Measurements from ENCODE around the gene ARID4A. TPM values are rescaled to one million over a fixed set of nuclear protein-coding genes. Genes with fewer than 3 reads are reported as not detected.

Gene ARID4A
- total and polyA plus RNA-seq, 10 of the 15 experiments (the other 5 are each of a cell fraction or from before 2014, with no cell fraction given), result 5.2 to 18.9 (median 12.5) TPM

- H3K79me2 ChIP-seq (ENCODE audit: control insufficient read depth, insufficient read depth, low read length), result no peaks in the 10 kb centered on the region
- H4K20me1 ChIP-seq (ENCODE audit: control insufficient read depth, insufficient read depth), result no peaks in the 10 kb centered on the region
- H2AFZ ChIP-seq (ENCODE audit: control insufficient read depth, low read depth, low read length), result peak within 1 kb of the TSS; percentile 92
- POLR2A ChIA-PET, result no interaction called here
- ATAC-seq, result peak; percentile 99
- no peaks in the 10 kb centered on the region for H3K36me3 ChIP-seq (ENCODE audit: control insufficient read depth in 2 of 2, insufficient read depth in 2 of 2, low read length in 1 of 2)
- CTCF ChIA-PET, result interaction anchor here (0.6 to 3.0 kb wide), 16 partner anchors 9 to 317 kb away, joined by 3 to 19 read pairs (median 4); partner anchors contain the start of gene ARID4A
- intact Hi-C loops (cut with micrococcal nuclease; ENCODE audit: unreplicated experiment), result loop anchor here (5.0 kb wide), 1 partner anchor 289 kb away; no protein-coding TSS in a partner anchor
- RAD21 ChIA-PET (ENCODE audit: unreplicated experiment), result interaction anchor here (1.7 kb wide), 1 partner anchor 288 kb away, joined by 5 read pairs; no protein-coding TSS in a partner anchor
- in situ Hi-C loops (cut with MboI), result no loop called here
- no peaks in the 10 kb centered on the region for H3K9me3 ChIP-seq (replicated peaks; ENCODE audit: control insufficient read depth, insufficient read depth, low read length)
- peak within 1 kb of the TSS; percentile 94 for H3K4me2 ChIP-seq (ENCODE audit: control insufficient read depth, insufficient read depth)
- H3K4me3 ChIP-seq, result peak within 1 kb of the TSS; percentile 59; the same call in 1 of the 2 replicates
- no peak for DNase-seq (ENCODE audit: low read depth, low spot score)
- no TSS peak for BruUV-seq (replicated peaks)
- H3K9ac ChIP-seq (ENCODE audit: control insufficient read depth, insufficient read depth, low read length), result peak within 1 kb of the TSS; percentile 45; the same call in 1 of the 2 replicates
- 12% methylated on average over 69 of the region's 86 CpGs for WGBS (ENCODE audit: insufficient coverage, insufficient replicate concordance, low lambda C conversion rate, missing lambda C conversion rate)
- no peak for FAIRE-seq
- H3K27ac ChIP-seq (ENCODE audit: control insufficient read depth, insufficient read depth), result peak within 1 kb of the TSS; percentile 20; the same call in 1 of the 2 replicates
- peaks cover 4% of the 10 kb centered on the region; the same call in 1 of the 2 replicates for H3K4me1 ChIP-seq (ENCODE audit: control insufficient read depth, insufficient read depth, low read length)
- SMC1A ChIA-PET (ENCODE audit: uncharacterized antibody, unreplicated experiment), result interaction anchor here (0.8 to 1.9 kb wide), 2 partner anchors 32 to 192 kb away, joined by 3 to 5 read pairs; partner anchors contain the start of gene KIAA0586
- no peaks in the 10 kb centered on the region for H3K27me3 ChIP-seq (replicated peaks in 1 of 2; ENCODE audit: control insufficient read depth in 2 of 2, insufficient read depth in 2 of 2, low read length in 1 of 2)
- TF ChIP-seq BHLHE40 (IDR thresholded peaks at IDR 0.05; ENCODE audit: borderline replicate concordance in 1 of 2, low read depth in 2 of 2, low read length in 1 of 2) (peak in 1 of 2 experiments; percentile 36; a peak in 2 of 4 replicates), SMARCA5 (IDR thresholded peaks at IDR 0.05) (peak; percentile 94), RAD21 (IDR thresholded peaks at IDR 0.05; ENCODE audit: insufficient read depth, low read depth, low read length) (peak; percentile 19; the same call in 1 of the 2 replicates), E2F4 (IDR thresholded peaks at IDR 0.05; ENCODE audit: low read depth, low read length) (no peak), NFYB (IDR thresholded peaks at IDR 0.05; ENCODE audit: insufficient read depth, low read depth, low read length) (no peak), RB1 (IDR thresholded peaks at IDR 0.05; ENCODE audit: borderline replicate concordance) (peak; percentile 72; the same call in 1 of the 2 replicates), RAD51 (IDR thresholded peaks at IDR 0.05) (no peak), TCF3 (IDR thresholded peaks at IDR 0.05; ENCODE audit: borderline replicate concordance, insufficient read depth, low read depth, low read length) (0 out of 2 replicates have a peak, but pooled peaks have one; percentile 63), CHD2 (IDR thresholded peaks at IDR 0.05; ENCODE audit: borderline replicate concordance, low read depth, low read length) (no peak), ZNF24 (IDR thresholded peaks at IDR 0.05) (0 out of 2 replicates have a peak, but pooled peaks have one; percentile 15), MYB (IDR thresholded peaks at IDR 0.05; ENCODE audit: borderline replicate concordance, low read depth, low read length) (no peak), KLF5 (IDR thresholded peaks at IDR 0.05; ENCODE audit: partially characterized antibody) (peak; percentile 10)
- TF ChIP-seq, protein P1, sequence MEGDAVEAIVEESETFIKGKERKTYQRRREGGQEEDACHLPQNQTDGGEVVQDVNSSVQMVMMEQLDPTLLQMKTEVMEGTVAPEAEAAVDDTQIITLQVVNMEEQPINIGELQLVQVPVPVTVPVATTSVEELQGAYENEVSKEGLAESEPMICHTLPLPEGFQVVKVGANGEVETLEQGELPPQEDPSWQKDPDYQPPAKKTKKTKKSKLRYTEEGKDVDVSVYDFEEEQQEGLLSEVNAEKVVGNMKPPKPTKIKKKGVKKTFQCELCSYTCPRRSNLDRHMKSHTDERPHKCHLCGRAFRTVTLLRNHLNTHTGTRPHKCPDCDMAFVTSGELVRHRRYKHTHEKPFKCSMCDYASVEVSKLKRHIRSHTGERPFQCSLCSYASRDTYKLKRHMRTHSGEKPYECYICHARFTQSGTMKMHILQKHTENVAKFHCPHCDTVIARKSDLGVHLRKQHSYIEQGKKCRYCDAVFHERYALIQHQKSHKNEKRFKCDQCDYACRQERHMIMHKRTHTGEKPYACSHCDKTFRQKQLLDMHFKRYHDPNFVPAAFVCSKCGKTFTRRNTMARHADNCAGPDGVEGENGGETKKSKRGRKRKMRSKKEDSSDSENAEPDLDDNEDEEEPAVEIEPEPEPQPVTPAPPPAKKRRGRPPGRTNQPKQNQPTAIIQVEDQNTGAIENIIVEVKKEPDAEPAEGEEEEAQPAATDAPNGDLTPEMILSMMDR (IDR thresholded peaks at IDR 0.05 in 2 of 3, conservative IDR thresholded peaks at IDR 0.05 in 1 of 3; ENCODE audit: control insufficient read depth in 2 of 3, extremely low read depth in 1 of 3, insufficient read depth in 1 of 3, low read depth in 3 of 3, low read length in 3 of 3), result peak; percentile 55 to 83 (median 73); a peak in 5 of 6 replicates
- TF ChIP-seq, protein P2, sequence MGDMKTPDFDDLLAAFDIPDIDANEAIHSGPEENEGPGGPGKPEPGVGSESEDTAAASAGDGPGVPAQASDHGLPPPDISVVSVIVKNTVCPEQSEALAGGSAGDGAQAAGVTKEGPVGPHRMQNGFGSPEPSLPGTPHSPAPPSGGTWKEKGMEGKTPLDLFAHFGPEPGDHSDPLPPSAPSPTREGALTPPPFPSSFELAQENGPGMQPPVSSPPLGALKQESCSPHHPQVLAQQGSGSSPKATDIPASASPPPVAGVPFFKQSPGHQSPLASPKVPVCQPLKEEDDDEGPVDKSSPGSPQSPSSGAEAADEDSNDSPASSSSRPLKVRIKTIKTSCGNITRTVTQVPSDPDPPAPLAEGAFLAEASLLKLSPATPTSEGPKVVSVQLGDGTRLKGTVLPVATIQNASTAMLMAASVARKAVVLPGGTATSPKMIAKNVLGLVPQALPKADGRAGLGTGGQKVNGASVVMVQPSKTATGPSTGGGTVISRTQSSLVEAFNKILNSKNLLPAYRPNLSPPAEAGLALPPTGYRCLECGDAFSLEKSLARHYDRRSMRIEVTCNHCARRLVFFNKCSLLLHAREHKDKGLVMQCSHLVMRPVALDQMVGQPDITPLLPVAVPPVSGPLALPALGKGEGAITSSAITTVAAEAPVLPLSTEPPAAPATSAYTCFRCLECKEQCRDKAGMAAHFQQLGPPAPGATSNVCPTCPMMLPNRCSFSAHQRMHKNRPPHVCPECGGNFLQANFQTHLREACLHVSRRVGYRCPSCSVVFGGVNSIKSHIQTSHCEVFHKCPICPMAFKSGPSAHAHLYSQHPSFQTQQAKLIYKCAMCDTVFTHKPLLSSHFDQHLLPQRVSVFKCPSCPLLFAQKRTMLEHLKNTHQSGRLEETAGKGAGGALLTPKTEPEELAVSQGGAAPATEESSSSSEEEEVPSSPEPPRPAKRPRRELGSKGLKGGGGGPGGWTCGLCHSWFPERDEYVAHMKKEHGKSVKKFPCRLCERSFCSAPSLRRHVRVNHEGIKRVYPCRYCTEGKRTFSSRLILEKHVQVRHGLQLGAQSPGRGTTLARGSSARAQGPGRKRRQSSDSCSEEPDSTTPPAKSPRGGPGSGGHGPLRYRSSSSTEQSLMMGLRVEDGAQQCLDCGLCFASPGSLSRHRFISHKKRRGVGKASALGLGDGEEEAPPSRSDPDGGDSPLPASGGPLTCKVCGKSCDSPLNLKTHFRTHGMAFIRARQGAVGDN (IDR thresholded peaks at IDR 0.05), result peak; percentile 83
Measured at GRCh38 chr14:58395812-58396788, 97.7 kb downstream of the ARID4A start, which contains the start of gene TOMM20L. Gene TOMM20L, plus strand, starts transcription at chr14:58395930. Its CDS starts 28 bp downstream, at chr14:58395958.
